GM20000 (cell line): ENCODE data around the gene TMEM92.

Experiments used
- DNase-seq: peaks from one replicate; pipeline ENCODE4 v3.0.0; 2012; ENCODE audit warnings: low spot score
- CTCF ChIP-seq: IDR thresholded peaks from 2 replicates; pipeline ENCODE4 v1.5.1; 2012; ENCODE audit warnings: mild to moderate bottlenecking, control low read depth; ENCODE audit errors: extremely low read depth, missing control alignments

TMEM92 gene

GRCh38 chr17:50274897-50275221 is 593 bp downstream of the TMEM92 start:
- DNase-seq: no peak
- no peak for TF ChIP-seq CTCF

- TF ChIP-seq CTCF: no peak
- no peak for DNase-seq
Measured at GRCh38 chr17:50275279-50275678, 1.0 kb downstream of the TMEM92 start.

GRCh38 chr17:50276588-50277356 is 2.5 kb downstream of the TMEM92 start:
- DNase-seq: no peak

GRCh38 chr17:50277357-50277754 is 3.1 kb downstream of the TMEM92 start:
- no peak for TF ChIP-seq CTCF
- no peak for DNase-seq

More at GRCh38 chr17:50276588-50277356, 2.5 kb downstream of the TMEM92 start:
- no peak for TF ChIP-seq CTCF

DNA sequence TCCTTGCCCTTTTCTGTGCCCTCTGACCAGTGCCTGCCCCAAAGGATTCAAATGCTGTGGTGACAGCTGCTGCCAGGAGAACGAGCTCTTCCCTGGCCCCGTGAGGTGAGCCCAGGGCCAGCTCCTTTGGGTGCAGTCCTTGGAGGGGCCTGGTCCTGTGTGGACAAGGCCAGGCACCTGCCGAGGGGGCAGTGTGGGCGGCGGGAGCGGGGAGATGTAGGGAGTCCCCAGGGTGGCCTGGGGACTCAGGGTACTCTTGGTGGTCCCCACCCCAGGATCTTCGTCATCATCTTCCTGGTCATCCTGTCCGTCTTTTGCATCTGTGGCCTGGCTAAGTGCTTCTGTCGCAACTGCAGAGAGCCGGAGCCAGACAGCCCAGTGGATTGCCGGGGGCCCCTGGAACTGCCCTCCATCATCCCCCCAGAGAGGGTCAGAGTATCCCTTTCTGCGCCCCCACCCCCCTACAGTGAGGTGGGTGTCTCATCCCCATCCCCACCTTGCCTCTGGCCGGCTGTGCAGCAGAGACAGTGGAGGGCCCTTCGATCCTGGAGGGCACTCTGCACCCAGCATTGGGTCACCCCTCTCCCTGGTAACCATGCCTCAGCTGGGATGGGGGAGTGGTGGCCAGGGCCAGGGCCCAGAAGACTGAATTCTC is 4.4 kb downstream of the TMEM92 start:
- DNase-seq: no peak
- no peak for TF ChIP-seq CTCF

- no peak for DNase-seq
- TF ChIP-seq CTCF: no peak
Measured at GRCh38 chr17:50279181-50279526, 4.9 kb downstream of the TMEM92 start.

GRCh38 chr17:50279639-50280038 is 5.4 kb downstream of the TMEM92 start:
- no peak for TF ChIP-seq CTCF
- no peak for DNase-seq
